AML-193 (cell line): ENCODE measurements around the gene XAGE5.
"Not testable (repeated sequence)": the region's sequence is repeated elsewhere in the genome, so short reads cannot be mapped to it uniquely, and the experiment has no call there.

Experiments used
- DNase-seq, 2 experiments: peaks; one replicate each; lab custom pipeline; 2025; lab: John Stamatoyannopoulos, UW

Gene XAGE5

GRCh38 chrX:52811065-52811625, at the start of gene XAGE5:
TSS of gene XAGE5 (plus strand) at chrX:52811287. CDS start at chrX:52812567, 1,280 bp downstream.
- DNase-seq = no peak

DNA sequence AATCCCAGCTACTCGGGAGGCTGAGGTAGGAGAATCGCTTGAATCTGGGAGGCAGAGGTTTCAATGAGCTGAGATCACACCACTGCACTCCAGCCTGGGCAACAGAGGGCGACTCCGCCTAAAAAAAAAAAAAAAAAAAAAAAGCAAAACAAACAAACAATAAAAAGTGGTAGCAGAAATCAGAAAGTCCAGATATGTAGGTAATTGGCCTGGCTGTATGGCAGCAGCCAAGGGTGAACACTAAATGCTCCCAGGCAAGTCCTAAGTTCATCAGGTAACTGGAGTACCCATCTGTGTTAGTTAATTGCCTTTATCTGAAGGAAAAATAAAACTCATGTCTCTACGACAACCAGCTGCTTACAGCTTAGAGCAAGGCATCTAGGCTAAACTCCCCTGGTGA, 45.1 kb upstream of the XAGE5 start:
- DNase-seq = not testable (repeated sequence)

- DNase-seq = not testable (repeated sequence)
These were observed 37.6 kb upstream of the XAGE5 start for GRCh38 chrX:52773504-52773903.

DNA sequence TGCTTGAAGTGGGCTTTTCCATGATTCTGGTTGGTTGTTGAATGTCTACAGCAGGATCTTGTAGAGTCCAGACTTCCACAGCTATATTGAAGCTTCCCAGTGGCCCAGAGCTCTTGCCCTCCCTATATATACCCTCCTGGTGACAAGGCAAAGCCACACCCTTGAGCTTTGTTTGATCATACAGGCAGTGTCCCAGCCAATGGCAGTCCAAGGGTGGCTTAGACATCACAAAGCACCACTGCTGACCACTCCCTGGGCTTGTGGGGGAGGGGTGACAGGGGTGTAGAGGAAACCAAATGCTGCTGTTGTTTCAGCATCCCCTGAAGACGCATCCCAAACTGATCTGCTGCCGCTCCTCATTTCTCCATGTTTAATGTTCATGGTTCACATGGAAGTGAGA, 13.8 kb upstream of the XAGE5 start, which contains the start of gene SPANXN5:
Gene SPANXN5 (minus strand): TSS at position 101 of the 400 bp plus-strand sequence. CDS start 79 bp downstream, at position 22.
- DNase-seq = not testable (repeated sequence)

DNA sequence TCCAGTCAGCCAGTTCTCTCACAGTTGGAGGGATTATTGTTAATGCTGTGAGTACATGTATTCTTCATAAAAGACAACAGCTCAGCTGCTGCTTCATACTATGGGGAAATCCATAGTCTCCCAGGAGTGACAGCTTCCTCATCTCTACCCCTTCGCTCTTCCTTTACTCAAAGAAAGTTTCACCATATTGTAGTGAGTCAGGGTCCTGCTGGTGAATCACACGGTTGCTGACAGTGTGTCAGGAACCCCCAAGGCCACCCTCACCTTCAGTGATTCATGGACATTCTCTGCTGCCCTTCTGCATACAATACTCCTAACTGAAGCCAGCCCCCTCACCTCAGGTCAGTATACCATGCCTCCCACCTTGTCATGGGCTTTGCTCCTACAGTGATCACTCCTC, 6.2 kb upstream of the XAGE5 start:
- DNase-seq = not testable (repeated sequence)

DNA sequence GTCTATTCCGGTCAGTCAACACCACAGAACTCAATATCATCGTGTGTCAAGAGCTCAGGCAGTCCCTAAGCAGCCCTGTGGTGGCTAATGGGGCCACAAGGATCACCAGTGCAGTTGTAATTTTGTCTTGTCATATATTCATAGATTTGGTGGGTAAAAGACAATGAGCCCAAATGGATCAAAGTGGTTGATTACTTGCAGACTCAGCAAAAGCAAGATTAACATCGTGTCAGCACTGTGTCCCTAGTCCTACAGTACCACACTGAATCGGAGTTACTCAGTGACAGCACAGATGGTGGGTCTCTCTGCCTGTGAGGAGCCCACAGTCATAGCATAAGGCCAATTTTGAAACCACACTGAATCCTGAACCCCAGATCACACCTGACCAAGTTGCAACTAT, 8.7 kb downstream of the XAGE5 start:
- DNase-seq = no peak

DNA sequence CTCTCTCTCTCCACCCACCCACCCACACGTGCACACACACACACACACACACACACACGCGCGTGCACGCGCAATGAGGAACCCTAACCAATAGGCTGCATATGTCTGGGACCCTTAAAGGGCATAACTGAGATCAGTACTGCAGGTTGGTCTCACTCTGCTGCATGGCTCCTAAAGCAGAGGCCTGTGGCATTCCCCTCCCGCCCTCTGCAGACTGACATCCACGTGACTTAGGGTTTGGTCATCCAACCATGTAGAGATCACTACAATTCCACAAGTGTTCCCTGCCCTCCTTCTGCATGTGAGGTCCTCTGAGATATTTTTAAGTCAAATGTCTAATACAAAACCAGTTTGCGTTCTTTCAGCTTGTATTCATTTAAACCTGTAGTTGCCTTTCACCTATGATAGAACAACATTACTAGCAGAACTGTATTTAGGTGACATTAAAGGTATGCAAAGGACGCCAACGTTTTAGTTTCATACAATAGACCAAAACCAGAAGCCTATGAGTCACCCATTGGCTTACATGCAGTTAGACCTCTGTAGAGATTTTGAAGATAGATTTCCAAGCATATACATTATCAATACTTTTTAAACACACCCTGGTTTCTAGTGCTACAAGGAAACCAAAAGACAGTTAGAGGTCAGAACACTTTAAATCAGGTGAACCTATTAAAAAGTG, 10.1 kb downstream of the XAGE5 start:
- DNase-seq = no peak

DNA sequence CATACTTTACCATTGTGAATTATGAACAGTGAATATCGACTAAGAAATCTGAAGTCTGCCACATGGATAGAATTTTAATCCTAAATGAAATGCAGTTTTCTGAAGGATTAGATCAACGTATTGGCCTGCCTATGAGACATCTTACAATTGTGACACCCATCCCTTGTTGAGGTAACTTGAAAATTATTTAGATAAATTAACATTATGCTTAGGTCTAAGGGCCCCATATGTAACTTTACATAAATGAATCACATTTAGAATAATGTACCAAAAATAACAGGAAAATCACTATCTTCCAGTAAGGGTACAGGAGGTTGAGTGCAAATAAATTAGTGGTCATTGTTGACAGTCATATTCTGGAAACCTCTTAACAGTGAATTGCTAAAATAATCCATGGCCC, 13.5 kb downstream of the XAGE5 start:
- no peak for DNase-seq

- no peak for DNase-seq
These were observed 19.5 kb downstream of the XAGE5 start for GRCh38 chrX:52830551-52830950.

DNA sequence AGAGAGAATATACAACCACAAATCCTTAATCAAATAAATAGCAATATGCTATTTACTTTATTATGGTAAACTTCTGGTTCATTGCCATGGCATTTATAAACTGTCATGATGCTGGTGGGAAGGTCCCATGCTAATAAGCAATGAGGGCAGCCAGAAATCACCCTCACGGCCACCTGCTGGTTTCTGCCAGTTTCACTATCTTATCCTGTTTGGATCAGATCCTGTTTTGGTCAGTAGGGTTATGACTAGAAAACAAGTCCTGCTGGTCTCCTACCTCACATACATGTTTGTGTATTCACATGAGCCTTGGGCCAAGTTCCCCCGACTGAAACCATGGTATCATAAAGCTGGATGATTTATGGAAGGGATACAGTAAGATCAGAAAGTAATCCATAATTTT, 28.1 kb downstream of the XAGE5 start:
- no peak for DNase-seq

DNA sequence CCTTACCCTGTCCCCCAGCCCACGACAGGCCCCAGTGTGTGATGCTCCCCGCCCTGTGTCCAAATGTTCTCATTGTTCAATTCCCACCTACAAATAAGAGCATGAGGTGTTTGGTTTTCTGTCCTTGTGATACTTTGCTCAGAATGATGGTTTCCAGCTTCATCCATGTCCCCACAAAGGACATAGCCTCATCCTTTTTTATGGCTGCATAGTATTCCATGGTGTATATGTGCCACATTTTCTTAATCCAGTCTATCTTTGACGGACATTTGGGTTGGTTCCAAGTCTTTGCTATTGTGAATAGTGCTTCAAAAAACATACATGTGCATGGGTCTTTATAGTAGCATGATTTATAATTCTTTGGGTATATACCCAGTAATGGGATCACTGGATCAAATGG, 32.5 kb downstream of the XAGE5 start:
- DNase-seq = not testable (repeated sequence)

DNA sequence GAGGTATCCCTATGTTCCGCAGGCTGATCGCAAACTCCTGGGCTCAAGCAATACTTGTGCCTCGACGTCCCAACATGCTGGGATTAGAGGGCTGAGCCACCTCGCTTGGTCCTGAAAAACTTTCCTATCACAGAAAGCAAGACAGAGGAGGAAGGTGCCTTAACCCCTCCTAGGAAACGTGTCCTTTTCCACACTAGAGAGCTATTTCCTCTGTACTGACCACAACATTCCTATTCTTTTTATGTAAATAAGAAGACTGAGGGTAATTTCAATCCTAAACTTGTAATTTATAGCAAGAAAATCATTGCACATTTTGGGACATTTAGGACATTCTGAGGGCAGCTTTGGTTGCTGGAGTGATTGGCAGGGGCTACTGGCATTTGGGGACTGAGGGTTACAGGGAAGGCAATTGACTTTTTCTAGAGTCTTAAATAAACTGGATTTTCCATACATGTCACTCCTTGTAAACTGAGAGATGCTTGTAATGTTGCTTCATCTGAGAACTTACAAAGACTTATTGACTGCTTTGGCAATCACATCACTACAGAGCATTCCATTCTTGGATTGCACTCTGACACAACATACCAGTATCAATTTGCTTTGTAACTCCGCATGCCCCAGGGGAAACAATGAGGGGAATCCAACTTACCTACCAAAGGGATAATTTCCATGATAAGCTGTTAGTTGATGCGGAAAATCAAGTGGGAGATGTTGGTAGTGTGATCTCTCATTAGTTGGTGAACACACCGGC, 41.2 kb downstream of the XAGE5 start:
- DNase-seq = no peak

DNA sequence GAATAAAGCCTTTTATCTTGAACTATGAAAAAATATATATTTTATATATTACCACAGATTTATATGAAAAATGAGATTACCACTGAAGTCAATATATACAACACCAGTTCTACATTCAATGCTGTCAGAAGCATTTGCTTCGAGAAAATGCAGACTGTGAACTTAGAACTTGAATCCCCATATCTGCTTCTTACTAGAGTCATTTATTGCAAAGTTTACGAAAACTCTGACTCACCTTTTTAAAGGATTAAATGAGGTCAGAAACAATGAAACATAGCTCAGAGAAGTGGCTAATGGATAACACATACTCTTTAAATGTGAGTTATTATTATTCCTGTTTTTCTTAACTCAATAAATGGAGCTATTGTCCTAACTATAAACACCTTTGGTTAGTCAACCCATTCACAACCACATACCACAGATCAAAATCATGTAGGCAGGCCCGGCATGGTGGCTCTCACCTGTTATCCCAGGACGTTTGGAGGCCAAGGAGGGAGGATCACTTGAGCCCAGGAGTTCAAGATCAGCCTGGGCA, 46.0 kb downstream of the XAGE5 start:
- DNase-seq = not testable (repeated sequence)

DNA sequence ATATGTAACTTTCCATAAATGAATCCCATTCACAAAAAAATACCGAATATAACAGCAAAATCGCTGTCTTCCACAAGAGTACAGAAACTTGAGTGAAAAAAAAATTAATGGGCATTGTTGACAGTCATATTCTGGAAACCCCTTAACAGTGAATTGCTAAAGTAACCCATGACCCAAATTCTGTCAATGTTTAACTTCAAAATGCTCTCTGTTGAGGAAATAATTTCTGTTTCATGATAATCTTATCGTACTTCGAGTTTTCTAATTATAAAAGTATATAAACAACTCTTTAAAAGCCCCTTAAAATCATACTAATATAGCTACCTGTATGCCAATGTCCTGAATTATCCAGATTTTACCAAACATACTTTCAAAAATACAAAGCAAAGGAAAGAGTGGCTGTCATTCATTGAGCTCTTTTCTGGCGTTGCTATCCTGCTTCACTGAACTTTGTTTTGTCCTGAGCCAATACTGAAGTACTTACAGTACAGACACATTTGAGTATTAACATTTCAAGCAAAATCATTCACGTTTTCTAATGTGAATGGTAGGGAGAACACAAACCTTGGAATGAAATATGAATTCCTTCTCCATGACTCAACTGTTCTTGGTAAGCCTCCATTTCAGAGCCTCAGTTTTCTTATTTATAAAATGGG, 54.4 kb downstream of the XAGE5 start:
- DNase-seq = no peak
